ENCODE data around the gene SEMA4A.

The SEMA4A gene
- 2.5 to 110 (median 34.7) reads per million in 9 experiments for total RNA-seq

DNA sequence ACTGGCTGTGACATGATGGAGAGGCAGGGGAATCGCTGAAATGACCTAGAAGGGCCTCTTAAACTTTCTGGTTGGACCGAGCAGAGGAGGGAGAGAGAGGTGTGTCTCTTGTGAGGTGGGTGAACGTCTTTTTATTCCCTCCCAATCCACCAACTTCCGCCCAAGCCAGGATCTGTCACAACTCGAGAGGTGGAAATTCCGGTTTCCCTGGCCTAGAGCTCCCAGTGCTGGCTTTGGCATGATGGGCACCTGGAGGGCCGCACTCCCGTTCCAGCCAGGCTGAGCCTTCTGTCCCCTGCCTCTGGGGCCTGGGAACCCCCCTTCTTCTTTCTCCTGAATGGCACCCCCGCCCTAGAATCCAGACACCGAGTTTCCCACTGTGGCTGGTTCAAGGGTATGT, at the start of gene SEMA4A:
Gene SEMA4A (plus strand): TSS at position 224 of the 400 bp plus-strand sequence. CDS start 994 bp downstream, outside the sequence.
- H3K4me3 Mint-ChIP-seq: peak within 1 kb of the TSS; percentile 89 to 95
- peak within 1 kb of the TSS; percentile 93 to 97 for H3K27ac Mint-ChIP-seq
- H3K36me3 Mint-ChIP-seq (ENCODE audit: insufficient read depth): peaks cover 33% of the 10 kb centered on the region
- ATAC-seq (replicated peaks) (no peak), DNase-seq (no peak)
- H3K4me1 Mint-ChIP-seq (ENCODE audit: low read depth in 2 of 2): peaks cover 39 to 44% of the 10 kb centered on the region in 2 donors
- no peaks in the 10 kb centered on the region for H3K9me3 Mint-ChIP-seq
- H3K27me3 Mint-ChIP-seq: peaks cover 0 to 15% of the 10 kb centered on the region in 2 donors

DNA sequence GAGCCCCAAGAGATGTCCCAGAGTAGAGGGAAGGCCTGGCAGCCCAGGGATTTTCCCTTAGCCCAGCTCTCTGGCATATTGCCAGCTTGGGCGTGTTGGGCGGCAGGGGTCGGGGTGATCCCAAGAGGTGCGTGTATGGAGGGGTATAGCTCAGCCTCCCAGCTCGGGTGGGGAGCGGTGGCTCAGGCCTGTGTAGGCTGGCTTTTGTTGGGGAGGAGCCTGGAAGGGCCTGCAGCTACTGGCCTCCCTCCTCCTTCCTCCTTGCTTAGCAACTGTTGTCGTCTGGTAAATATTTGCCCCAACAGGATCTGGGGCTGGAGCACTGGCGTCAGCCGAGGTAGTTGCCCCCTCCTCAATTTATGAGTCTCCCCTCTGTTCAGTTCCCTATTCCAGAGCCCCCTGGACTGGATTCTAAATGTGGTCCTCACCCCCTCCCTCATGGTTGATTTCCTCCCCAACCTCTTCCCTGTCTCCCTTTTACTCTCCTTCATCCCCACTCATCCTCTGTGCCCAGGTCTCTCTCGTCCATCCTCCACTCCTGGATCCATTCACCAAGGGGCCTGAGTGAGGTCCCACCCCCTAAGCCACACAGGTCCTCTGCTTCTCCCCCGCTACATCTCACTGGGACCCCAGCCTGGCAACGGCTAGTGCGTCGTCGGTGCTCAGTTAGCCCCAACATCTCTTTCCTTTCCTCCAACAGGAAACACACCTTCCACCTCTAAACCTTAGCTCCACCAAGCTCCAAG, 49.1 kb upstream of the SEMA4A start:
- no peaks in the 10 kb centered on the region for H3K27me3 Mint-ChIP-seq
- peak overlapping the region; percentile 99 to 100 for H3K27ac Mint-ChIP-seq
- DNase-seq: peak; percentile 53 to 59 (median 56)
- peak overlapping the region; percentile 80 to 83 for H3K4me3 Mint-ChIP-seq
- peak; percentile 28 for ATAC-seq (replicated peaks)
- peaks cover 42% of the 10 kb centered on the region for H3K36me3 Mint-ChIP-seq (ENCODE audit: insufficient read depth)
- H3K9me3 Mint-ChIP-seq: no peaks in the 10 kb centered on the region
- peaks cover 27 to 38% of the 10 kb centered on the region in 2 donors for H3K4me1 Mint-ChIP-seq (ENCODE audit: low read depth in 2 of 2)

GRCh38 chr1:156104861-156105832, 48.2 kb upstream of the SEMA4A start:
- H3K27me3 Mint-ChIP-seq: no peaks in the 10 kb centered on the region
- peaks cover 42% of the 10 kb centered on the region for H3K36me3 Mint-ChIP-seq (ENCODE audit: insufficient read depth)
- peaks cover 27 to 38% of the 10 kb centered on the region in 2 donors for H3K4me1 Mint-ChIP-seq (ENCODE audit: low read depth in 2 of 2)
- DNase-seq (no peak), ATAC-seq (replicated peaks) (no peak)
- H3K27ac Mint-ChIP-seq: peak overlapping the region; percentile 99 to 100
- H3K9me3 Mint-ChIP-seq: no peaks in the 10 kb centered on the region
- peak overlapping the region; percentile 80 to 83 for H3K4me3 Mint-ChIP-seq

DNA sequence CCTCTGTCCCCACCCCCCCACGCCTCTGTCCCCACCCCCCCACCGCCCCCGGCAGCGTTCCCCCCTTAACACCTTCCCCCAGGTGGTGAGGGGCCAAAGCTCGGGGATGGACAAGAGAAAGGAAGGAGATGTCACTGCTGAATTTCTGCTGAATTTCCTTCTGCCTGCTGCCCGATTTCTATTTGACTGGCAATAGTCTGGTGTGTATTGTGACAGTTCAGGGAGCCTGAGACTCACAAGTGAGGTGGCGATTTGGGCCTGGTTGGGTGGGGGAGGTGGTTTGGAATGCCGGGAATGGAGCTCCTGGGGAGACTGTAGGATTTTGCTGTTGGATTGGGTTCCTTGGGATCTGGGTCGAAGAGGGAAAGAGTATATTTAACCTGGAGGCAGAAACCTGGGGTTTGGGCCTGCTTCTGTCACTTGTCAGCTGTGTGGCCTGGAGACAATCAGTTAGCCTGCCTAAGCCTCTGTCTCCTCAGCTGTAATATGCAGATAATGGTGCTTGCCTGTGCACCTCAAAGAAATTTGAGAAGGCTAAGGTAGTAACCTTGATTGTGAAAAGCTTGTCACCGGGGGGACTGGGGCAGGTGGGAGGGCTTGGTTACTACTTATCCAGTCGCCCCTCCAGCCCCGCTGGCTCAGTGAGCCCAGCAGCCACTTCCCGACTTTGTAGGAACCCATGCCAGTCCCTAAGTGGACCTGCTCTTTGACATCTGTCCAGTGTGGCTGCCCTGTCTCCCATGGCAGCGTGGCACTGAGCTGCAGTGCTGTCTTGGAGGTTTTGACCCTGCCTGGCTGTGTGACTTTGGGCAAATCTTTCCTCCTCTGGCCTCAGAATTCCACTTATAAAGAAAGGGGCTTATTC, 46.5 kb upstream of the SEMA4A start:
- Mint-ChIP-seq H3K27ac (peak overlapping the region; percentile 99 to 100), H3K27me3 (no peaks in the 10 kb centered on the region), H3K9me3 (no peaks in the 10 kb centered on the region), H3K36me3 (ENCODE audit: insufficient read depth) (peaks cover 38% of the 10 kb centered on the region), H3K4me1 (ENCODE audit: low read depth in 2 of 2) (peaks cover 24 to 31% of the 10 kb centered on the region in 2 donors), H3K4me3 (peak overlapping the region; percentile 80 to 83)
- peak; percentile 7 for ATAC-seq (replicated peaks)
- no peak for DNase-seq

- Mint-ChIP-seq H3K4me1 (ENCODE audit: low read depth in 2 of 2) (peaks cover 21 to 29% of the 10 kb centered on the region in 2 donors), H3K9me3 (no peaks in the 10 kb centered on the region), H3K4me3 (no peak overlapping the region), H3K27me3 (no peaks in the 10 kb centered on the region), H3K27ac (peak overlapping the region; percentile 99 to 100), H3K36me3 (ENCODE audit: insufficient read depth) (peaks cover 35% of the 10 kb centered on the region)
- ATAC-seq (replicated peaks) (no peak), DNase-seq (no peak)
Observed at GRCh38 chr1:156108057-156108456, 45.3 kb upstream of the SEMA4A start.

- peak overlapping the region; percentile 99 to 100 for H3K27ac Mint-ChIP-seq
- DNase-seq: no peak
- no peaks in the 10 kb centered on the region for H3K9me3 Mint-ChIP-seq
- peaks cover 20 to 26% of the 10 kb centered on the region in 2 donors for H3K4me1 Mint-ChIP-seq (ENCODE audit: low read depth in 2 of 2)
- H3K27me3 Mint-ChIP-seq: no peaks in the 10 kb centered on the region
- ATAC-seq (replicated peaks): no peak
- peaks cover 33% of the 10 kb centered on the region for H3K36me3 Mint-ChIP-seq (ENCODE audit: insufficient read depth)
- no peak overlapping the region for H3K4me3 Mint-ChIP-seq
Observed at GRCh38 chr1:156108664-156109241, 44.6 kb upstream of the SEMA4A start.

DNA sequence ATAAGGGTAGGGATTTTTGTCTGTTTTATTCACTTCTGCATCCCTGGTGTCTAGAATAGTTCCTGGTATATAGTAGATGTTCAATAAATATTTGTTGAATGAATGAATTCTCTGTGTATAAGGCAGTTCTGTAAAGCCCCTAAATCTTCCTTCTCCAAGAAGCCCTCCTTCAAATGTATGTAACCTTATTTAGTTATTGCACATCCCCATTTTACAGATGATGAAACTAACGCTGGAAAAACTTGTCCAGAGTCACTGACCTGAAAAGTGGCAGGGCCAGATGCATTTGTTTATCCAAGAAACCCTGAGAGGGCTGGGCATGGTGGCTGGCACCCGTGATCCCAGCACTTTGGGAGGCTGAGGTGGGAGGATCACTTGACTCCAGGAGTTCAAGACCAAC, 43.1 kb upstream of the SEMA4A start:
- Mint-ChIP-seq H3K9me3 (no peaks in the 10 kb centered on the region), H3K4me1 (ENCODE audit: low read depth in 2 of 2) (peaks cover 23 to 30% of the 10 kb centered on the region in 2 donors), H3K4me3 (no peak overlapping the region), H3K36me3 (ENCODE audit: insufficient read depth) (peaks cover 39% of the 10 kb centered on the region), H3K27ac (peak overlapping the region; percentile 23 to 78), H3K27me3 (peaks cover 0 to 5% of the 10 kb centered on the region in 2 donors)
- ATAC-seq (replicated peaks): no peak
- DNase-seq: no peak

GRCh38 chr1:156111355-156111962, 41.9 kb upstream of the SEMA4A start:
- peaks cover 4 to 7% of the 10 kb centered on the region in 2 donors for H3K27me3 Mint-ChIP-seq
- DNase-seq (no peak), ATAC-seq (replicated peaks) (no peak)
- peak overlapping the region in 1 of 2 donors; percentile 98 for H3K27ac Mint-ChIP-seq
- peaks cover 26 to 30% of the 10 kb centered on the region in 2 donors for H3K4me1 Mint-ChIP-seq (ENCODE audit: low read depth in 2 of 2)
- H3K9me3 Mint-ChIP-seq: no peaks in the 10 kb centered on the region
- no peak overlapping the region for H3K4me3 Mint-ChIP-seq
- peaks cover 42% of the 10 kb centered on the region for H3K36me3 Mint-ChIP-seq (ENCODE audit: insufficient read depth)

DNA sequence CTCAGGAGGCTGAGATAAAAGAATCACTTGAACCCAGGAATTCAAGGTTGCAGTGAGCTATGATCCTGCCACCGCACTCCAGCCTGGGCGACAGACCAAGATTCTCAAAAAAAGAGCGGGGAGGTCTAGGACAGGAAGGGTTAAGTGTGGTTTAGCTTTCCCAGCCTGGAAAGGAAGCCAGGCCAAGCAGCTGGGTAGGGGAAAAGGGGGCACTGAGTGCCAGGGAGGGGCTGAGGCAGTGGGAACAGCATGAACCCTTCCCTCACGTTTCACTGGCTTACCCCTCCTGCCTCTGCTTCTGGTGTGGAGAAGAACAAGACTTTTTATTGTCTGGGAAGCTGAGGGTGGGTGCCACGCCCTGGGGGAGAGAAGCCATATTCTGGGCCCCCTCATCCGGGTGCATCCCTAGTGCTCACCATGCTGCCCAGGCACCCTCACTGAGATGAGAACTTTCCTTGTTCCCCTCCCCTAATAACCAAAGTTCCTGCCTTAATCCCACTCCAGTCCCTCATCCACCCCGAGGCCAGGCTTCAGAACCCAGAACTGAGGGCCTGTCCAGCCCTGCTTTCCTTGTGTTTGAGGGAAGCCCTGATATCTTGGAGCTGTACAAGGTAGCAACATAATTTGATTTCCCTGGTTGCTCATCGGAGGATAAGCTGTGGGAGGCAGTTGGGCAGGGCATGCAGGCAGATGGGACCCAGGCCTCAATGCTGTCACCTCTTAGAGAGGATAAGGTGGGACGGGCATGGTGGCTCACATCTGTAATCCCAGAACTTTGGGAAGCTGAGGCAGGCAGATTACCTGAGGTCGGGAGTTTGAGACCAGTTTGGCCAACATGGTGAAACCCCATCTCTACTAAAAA, 40.9 kb upstream of the SEMA4A start:
- H3K27ac Mint-ChIP-seq: peak overlapping the region; percentile 97 to 98
- peaks cover 25 to 28% of the 10 kb centered on the region in 2 donors for H3K4me1 Mint-ChIP-seq (ENCODE audit: low read depth in 2 of 2)
- H3K27me3 Mint-ChIP-seq: peaks cover 6 to 7% of the 10 kb centered on the region in 2 donors
- ATAC-seq (replicated peaks): no peak
- peaks cover 49% of the 10 kb centered on the region for H3K36me3 Mint-ChIP-seq (ENCODE audit: insufficient read depth)
- H3K9me3 Mint-ChIP-seq: no peaks in the 10 kb centered on the region
- no peak overlapping the region for H3K4me3 Mint-ChIP-seq
- no peak for DNase-seq

GRCh38 chr1:156113282-156113950, 40.0 kb upstream of the SEMA4A start:
- Mint-ChIP-seq H3K27ac (peak overlapping the region; percentile 97 to 98), H3K36me3 (ENCODE audit: insufficient read depth) (peaks cover 53% of the 10 kb centered on the region), H3K4me1 (ENCODE audit: low read depth in 2 of 2) (peaks cover 29 to 35% of the 10 kb centered on the region in 2 donors), H3K9me3 (no peaks in the 10 kb centered on the region), H3K27me3 (peaks cover 6 to 7% of the 10 kb centered on the region in 2 donors), H3K4me3 (peak overlapping the region; percentile 96 to 98)
- no peak for DNase-seq
- no peak for ATAC-seq (replicated peaks)

Measured in effector memory CD8-positive, alpha-beta T cell (primary cell).